Kidney glomerular epithelial cell (primary cell): ENCODE measurements around the gene ASCC2.
A peak's percentile ranks its signal among the peaks of the same experiment; 100 is the strongest.
"Not testable (repeated sequence)": the region's sequence is repeated elsewhere in the genome, so short reads cannot be mapped to it uniquely, and the experiment has no call there.

Source experiments
- DNase-seq: peaks from one replicate; lab custom pipeline; 2025; lab: John Stamatoyannopoulos, UW

Gene ASCC2, protein sequence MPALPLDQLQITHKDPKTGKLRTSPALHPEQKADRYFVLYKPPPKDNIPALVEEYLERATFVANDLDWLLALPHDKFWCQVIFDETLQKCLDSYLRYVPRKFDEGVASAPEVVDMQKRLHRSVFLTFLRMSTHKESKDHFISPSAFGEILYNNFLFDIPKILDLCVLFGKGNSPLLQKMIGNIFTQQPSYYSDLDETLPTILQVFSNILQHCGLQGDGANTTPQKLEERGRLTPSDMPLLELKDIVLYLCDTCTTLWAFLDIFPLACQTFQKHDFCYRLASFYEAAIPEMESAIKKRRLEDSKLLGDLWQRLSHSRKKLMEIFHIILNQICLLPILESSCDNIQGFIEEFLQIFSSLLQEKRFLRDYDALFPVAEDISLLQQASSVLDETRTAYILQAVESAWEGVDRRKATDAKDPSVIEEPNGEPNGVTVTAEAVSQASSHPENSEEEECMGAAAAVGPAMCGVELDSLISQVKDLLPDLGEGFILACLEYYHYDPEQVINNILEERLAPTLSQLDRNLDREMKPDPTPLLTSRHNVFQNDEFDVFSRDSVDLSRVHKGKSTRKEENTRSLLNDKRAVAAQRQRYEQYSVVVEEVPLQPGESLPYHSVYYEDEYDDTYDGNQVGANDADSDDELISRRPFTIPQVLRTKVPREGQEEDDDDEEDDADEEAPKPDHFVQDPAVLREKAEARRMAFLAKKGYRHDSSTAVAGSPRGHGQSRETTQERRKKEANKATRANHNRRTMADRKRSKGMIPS

DNA sequence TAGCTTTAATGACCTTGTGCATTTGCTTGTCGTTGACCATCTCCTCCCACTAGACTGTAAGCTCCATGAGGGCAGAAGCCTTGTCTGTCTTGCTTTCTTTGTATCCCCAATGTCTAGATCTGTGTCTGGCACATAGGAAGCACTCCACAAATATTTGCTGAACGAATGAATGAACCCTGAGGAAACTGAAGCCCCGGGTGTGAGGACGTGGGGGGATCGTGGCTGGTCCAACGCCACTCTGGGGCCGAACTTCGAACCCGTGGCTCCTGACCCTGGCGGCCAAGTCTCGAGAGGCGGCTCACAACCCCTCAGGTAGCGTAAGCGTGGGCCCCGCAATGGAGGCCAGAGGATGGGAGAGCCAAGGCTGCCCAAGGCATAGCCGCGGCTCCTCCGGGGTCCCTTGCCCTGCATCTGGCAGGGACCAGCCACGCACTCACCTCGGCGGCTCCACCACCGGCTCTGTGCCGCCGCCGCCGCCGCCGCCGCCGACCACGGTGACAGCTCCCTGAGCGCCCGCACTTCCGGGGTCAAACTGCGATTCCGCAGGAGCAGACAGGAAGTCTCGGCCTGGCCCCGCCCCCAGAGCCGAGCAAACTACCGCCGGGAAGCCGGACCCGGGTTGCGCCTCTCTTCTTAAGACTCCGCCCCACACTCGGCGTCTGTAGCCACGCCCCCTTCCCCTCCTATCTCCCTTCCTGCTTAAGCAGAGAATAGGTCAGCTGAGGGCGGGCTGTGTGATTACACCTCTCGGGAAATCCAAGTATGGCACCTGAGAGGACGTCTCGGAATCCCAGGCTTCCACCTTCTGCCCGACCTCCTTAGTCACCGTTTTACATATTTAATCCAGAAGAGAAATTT lies at the start of gene ASCC2:
Gene ASCC2 (minus strand): TSS at position 534 of the 858 bp plus-strand sequence. CDS start 5,949 bp downstream, outside the sequence.
- DNase-seq, result peak; percentile 94

GRCh38 chr22:29887358-29887757 lies 49.3 kb upstream of the ASCC2 start:
- DNase-seq, result no peak

GRCh38 chr22:29886596-29886995 lies 48.5 kb upstream of the ASCC2 start:
- DNase-seq, result no peak

DNA sequence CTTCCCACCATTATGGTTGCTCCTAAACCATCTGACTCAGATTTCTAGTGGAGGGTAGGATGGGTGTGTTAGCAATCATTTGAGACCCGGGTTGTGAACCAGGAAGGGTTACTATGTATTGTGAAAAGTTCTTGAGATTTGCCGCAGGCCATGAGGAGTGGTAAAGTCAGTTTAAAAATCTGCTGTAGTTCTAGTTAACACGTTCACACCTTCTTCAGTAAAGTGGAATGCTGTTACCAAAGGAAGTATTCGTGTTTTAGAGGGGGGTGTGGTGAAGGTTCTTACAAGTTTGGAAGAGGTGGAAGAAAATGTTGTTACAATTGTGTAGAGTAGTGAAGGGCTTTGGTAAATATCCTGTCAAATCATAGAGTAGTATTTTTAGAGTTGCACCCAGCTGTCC lies 47.5 kb upstream of the ASCC2 start:
- no peak for DNase-seq

DNA sequence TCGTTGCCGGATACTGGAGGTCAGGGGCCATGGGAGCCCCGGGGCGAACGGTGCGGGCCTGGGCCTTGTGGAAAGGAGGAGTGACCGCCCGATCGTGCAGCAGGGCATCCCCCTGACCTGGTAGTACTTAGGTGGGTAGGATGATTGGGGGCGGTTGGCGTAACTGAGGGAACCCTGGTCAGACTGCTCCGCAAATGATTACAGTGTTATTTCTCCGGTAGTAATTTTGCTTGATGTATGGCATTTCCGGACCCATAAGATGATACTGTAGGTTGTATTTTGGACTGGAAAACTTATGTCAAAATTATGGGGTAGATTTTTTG lies 45.7 kb upstream of the ASCC2 start:
- no peak for DNase-seq

- DNase-seq, result peak; percentile 67
These were observed 45.1 kb upstream of the ASCC2 start, which contains the start of gene MTMR3 for GRCh38 chr22:29883045-29883774. MTMR3 (plus strand) TSS chr22:29883174; CDS start chr22:29971060, 87,886 bp downstream.

GRCh38 chr22:29882716-29883044 lies 44.6 kb upstream of the ASCC2 start:
- no peak for DNase-seq

- DNase-seq, result no peak
These were observed 41.7 kb upstream of the ASCC2 start for GRCh38 chr22:29879753-29880152.

DNA sequence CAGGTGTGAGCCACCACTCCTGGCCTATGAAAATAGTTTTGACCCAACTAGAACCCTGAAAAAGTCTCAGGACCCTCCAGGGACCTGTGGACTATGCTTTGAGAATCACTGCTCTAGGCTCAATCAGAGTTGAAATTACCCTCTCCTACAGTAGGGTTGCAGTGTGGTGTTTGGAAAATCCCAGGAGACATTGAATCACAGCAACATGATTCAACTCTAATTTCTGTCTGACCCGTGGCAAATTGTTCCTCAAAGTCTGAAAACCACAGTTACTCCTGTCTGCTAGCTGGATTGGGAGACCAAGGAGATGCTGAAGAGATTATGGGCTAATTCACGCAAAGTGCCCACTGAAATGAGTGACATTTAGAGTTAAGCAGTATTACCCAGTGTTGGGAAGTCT lies 39.5 kb upstream of the ASCC2 start:
- no peak for DNase-seq

DNA sequence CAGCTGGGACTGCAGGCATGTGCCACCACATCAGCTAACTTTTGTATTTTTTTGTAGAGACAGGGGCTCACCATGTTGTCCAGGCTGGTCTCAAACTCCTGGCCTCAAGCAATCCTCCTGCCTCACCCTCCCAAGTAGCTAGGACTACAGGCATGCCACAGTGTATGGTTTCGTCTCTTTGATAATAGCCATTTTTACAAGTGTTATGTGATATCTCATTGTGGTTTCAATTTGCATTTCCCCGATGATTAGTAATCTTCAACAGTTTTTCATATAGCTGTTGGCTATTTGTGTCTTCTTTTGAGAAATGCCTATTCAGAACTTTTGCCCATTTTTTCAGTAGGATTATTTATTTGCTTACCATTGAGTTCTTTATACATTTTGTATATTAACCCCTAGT lies 35.9 kb upstream of the ASCC2 start:
- DNase-seq, result no peak

DNA sequence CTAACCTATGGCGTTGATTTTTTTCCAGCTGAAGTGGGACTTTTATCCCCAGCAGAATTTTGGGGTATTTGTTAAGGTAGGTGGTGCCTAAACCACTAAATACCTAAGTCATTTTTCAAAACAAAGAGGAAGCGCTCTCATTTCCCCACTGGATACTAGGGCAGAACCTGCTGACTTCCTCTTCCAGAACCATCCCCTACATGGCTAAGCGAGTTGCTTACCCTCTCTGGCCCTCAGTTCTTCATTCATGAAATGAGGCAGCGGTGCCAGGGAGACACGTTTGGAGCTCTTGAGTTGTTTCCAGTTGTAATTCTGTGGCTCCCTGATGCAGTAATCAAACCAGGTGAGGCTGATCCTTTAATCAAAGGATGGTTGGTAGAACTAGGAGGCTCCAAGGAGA lies 34.9 kb upstream of the ASCC2 start:
- no peak for DNase-seq

DNA sequence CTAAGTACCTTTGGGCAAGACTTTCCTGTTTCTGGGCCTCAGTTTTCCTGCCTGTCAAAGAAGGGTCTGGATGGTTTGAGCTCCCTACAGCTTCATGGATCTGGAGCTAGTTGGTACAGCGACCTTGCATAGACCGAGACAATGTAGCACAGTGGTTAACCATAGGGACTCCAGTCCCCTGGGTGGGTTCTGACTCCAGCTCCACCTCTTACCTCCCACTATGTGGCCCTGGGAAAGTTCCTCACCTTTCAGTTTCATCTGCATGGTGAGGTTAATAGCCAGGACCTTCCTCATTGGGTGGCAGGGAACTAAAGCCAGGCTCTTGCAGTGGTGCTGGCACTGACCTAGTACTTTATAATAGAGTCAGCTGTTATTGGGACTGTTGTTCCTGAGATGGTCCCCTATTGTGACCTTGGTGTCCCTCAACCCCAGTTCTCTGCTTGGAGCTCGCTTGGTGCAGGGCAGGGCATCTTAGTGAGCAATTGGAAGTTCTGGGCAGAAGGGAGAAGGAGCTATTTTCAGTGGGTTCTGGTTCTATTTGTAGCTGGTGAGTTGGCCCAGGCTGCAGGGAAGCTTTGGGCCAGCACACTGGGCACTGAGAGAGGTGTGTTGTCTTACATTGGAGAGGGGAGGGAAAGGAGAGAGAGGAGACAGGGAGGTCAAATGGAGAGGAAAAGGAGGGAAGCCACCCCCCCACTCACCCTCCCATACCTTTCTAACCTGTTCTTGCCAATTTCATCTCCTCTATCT lies 34.2 kb upstream of the ASCC2 start:
- no peak for DNase-seq

GRCh38 chr22:29871684-29872083 lies 33.6 kb upstream of the ASCC2 start:
- DNase-seq, result peak; percentile 73

- DNase-seq, result peak; percentile 87
These were observed 32.5 kb upstream of the ASCC2 start for GRCh38 chr22:29870574-29870973.

GRCh38 chr22:29867851-29868250 lies 29.8 kb upstream of the ASCC2 start:
- DNase-seq, result no peak

- DNase-seq, result no peak
These were observed 29.2 kb upstream of the ASCC2 start for GRCh38 chr22:29867260-29867659.

DNA sequence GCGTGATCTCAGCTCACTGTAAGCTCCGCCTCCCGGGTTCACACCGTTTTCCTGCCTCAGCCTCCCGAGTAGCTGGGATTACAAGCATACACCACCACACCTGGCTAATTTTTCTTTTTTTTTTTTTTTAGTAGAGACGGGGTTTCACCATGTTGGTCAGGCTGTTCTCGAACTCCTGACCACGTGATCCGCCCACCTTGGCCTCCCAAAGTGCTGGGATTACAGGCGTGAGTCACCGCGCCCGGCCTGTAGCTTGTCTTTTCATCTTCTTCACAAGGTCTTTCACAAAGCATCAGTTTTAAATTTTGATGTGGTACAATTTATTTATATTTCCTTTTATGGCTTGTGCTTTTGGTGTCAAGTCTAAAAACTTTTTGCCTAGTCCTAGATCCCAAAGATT lies 27.5 kb upstream of the ASCC2 start:
- DNase-seq, result not testable (repeated sequence)

GRCh38 chr22:29861672-29862297 lies 23.7 kb upstream of the ASCC2 start:
- no peak for DNase-seq

DNA sequence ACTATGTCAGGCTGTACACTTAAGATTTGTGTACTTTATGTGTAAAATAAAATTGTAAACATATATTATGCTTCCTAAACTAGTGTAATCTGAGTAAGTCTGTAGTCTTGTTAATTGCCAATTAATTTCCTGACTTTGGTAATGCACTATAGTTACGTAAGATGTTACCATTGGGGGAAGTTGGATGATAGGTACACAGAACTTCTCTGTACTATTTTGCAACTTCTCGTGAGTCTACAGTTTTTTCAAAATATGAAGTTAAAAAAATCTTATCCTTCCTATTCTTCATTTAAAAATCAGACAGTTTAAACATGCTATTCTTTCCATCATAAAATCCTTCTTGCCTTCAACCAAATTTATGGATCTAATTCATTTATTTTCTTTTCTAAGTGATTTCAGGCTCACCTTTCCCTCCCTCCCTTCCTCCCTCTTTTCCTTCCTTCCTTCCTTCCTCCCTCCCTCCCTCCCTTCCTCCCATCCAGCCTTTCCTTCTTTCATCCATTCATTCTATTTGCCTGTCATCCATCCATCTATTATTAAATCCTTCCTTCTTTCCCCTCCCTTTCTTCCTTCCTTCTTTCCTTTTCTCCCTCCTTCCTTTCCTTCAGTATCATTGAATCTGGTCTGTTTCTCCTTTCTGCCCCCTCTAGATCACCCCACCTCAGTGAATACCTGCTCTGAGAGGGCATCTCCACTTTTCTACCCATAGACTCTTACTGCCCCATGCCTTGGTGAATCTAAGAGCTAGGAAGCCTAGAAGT lies 22.1 kb upstream of the ASCC2 start:
- DNase-seq, result no peak

DNA sequence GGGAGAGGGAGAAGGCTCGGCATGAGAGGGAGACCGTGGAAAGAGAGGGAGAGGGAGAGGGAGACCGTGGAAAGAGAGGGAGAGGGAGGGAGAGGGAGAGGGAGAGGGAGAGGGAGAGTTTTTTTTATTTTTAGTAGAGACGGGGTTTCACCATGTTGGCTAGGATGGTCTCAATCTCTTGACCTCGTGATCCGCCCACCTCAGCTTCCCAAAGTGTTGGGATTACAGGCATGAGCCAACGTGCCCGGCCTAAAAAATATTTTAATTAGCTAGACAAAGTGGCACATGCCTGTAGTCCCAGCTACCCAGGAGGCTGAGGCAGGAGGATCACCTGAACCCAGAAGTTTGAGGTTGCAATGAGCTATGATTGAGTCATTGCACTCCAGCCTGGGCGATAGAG lies 21.0 kb upstream of the ASCC2 start:
- not testable (repeated sequence) for DNase-seq
